Endothelial cell (in vitro differentiated cells): ENCODE measurements around the gene PCED1B. TPM values are rescaled to one million over a fixed set of nuclear protein-coding genes. Genes with fewer than 3 reads are reported as not detected.

Source experiments
- DNase-seq: peaks from one replicate; pipeline ENCODE4 v3.0.0; 2021; ENCODE audit warnings: low spot score
- H3K27ac Mint-ChIP-seq: one replicate; pipeline ENCODE4 v1.8.0; 2021; ENCODE audit warnings: mixed read lengths, inconsistent platforms; ENCODE audit not compliant: unreplicated experiment
- H3K27me3 Mint-ChIP-seq: one replicate; pipeline ENCODE4 v1.8.0; 2021; ENCODE audit warnings: mild to moderate bottlenecking, moderate library complexity, mixed read lengths, inconsistent platforms; ENCODE audit not compliant: unreplicated experiment
- H3K36me3 Mint-ChIP-seq: one replicate; pipeline ENCODE4 v1.8.0; 2021; ENCODE audit warnings: mild to moderate bottlenecking, low read depth, mixed read lengths, inconsistent platforms; ENCODE audit not compliant: unreplicated experiment
- H3K4me1 Mint-ChIP-seq: one replicate; pipeline ENCODE4 v1.8.0; 2021; ENCODE audit warnings: mild to moderate bottlenecking, mixed read lengths, inconsistent platforms; ENCODE audit not compliant: unreplicated experiment
- H3K4me3 Mint-ChIP-seq: one replicate; pipeline ENCODE4 v1.8.0; 2021; ENCODE audit warnings: mild to moderate bottlenecking, mixed read lengths, inconsistent platforms; ENCODE audit not compliant: unreplicated experiment
- H3K9me3 Mint-ChIP-seq: one replicate; pipeline ENCODE4 v1.8.0; 2021; ENCODE audit warnings: mixed read lengths, inconsistent platforms; ENCODE audit not compliant: unreplicated experiment
- CTCF ChIP-seq: fragments of 200-600 bp; sonication (generic); IDR thresholded peaks from one replicate; pipeline ENCODE4 v1.5.0; 2021; ENCODE audit warnings: antibody characterized with exemption; ENCODE audit not compliant: unreplicated experiment
- total RNA-seq: library from RNA; stranded (reverse); fragmentation: NEBNext Ultra II Directional; extraction: Animal tissue kit (Norgen Biotek cat#: 25700); gene quantifications from one replicate; pipeline ENCODE4 v1.2.1, GENCODE V29; 2021; ENCODE audit not compliant: unreplicated experiment

Gene PCED1B
- total RNA-seq, 1 donor from 2014 or later, result 9.7 TPM

GRCh38 chr12:47265391-47265790, 186.0 kb downstream of the PCED1B start:
- Mint-ChIP-seq H3K9me3 (no peaks in the 10 kb centered on the region), H3K27me3 (no peaks in the 10 kb centered on the region), H3K27ac (no peak overlapping the region), H3K4me3 (no peak overlapping the region), H3K36me3 (no peaks in the 10 kb centered on the region), H3K4me1 (peaks cover 20% of the 10 kb centered on the region)
- DNase-seq, result no peak
- TF ChIP-seq CTCF, result no peak

GRCh38 chr12:47267571-47267970, 188.2 kb downstream of the PCED1B start:
- Mint-ChIP-seq H3K36me3 (no peaks in the 10 kb centered on the region), H3K27ac (no peak overlapping the region), H3K27me3 (peaks cover 3% of the 10 kb centered on the region), H3K4me1 (peaks cover 36% of the 10 kb centered on the region), H3K9me3 (no peaks in the 10 kb centered on the region), H3K4me3 (no peak overlapping the region)
- no peak for DNase-seq
- TF ChIP-seq CTCF, result no peak

- Mint-ChIP-seq H3K27me3 (peaks cover 3% of the 10 kb centered on the region), H3K27ac (no peak overlapping the region), H3K9me3 (no peaks in the 10 kb centered on the region), H3K4me1 (peaks cover 46% of the 10 kb centered on the region), H3K4me3 (no peak overlapping the region), H3K36me3 (no peaks in the 10 kb centered on the region)
- no peak for TF ChIP-seq CTCF
- DNase-seq, result no peak
These were observed 189.4 kb downstream of the PCED1B start for GRCh38 chr12:47268501-47269454.

GRCh38 chr12:47269916-47270315, 190.5 kb downstream of the PCED1B start:
- Mint-ChIP-seq H3K27me3 (peaks cover 3% of the 10 kb centered on the region), H3K9me3 (no peaks in the 10 kb centered on the region), H3K36me3 (no peaks in the 10 kb centered on the region), H3K4me3 (no peak overlapping the region), H3K4me1 (peaks cover 47% of the 10 kb centered on the region), H3K27ac (no peak overlapping the region)
- DNase-seq, result no peak
- no peak for TF ChIP-seq CTCF
